ENCODE results near the gene OR2H1. TPM values are rescaled to one million over a fixed set of nuclear protein-coding genes. Genes with fewer than 3 reads are reported as not detected.

Gene OR2H1
- total and polyA plus RNA-seq, 2 donors (not counting 1 experiment from before 2014, with no cell fraction given), result not detected

DNA sequence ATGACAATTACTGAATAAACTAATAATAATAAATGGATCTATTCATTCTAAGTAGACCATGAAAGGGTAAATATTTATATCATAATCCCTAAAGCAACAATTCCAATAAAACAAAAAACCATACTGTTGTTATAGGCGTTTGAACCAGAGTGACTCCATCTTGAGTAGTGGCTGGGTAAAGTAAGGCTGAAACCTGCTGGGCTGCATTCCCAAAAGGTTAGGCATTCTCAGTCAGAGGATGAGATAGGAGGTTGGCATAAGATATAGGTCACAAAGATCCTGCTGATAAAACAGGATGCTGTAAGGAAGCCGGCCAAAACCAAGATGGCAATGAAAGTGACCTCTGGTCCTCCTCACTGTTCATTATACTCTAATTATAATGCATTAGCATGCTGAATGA lies 8.3 kb downstream of the OR2H1 start:
- no peaks in the 10 kb centered on the region for H3K4me1 Mint-ChIP-seq
- ATAC-seq (ENCODE audit: low read depth), result no peak
- intact Hi-C loops (cut with micrococcal nuclease), result no loop called here

DNA sequence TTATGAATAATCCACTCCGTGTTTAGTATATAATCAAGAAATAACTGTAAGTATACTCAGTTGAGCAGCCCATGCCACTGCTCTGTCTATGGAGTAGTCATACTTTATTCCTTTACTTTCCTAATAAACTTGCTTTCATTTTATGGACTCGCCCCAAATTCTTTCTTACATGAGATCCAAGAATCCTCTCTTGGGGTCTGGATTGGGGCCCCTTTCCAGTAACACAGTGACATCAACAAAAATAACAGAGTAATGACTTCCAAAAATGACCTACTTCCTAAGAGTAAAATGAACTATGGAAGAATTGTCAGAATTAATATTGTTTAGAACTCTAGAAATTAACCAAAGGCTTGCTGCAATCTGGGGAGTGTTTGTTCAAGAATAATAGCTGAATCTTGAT lies 8.8 kb downstream of the OR2H1 start:
- ATAC-seq (ENCODE audit: low read depth), result no peak
- H3K9me3 Mint-ChIP-seq (ENCODE audit: insufficient read depth), result no peaks in the 10 kb centered on the region
- TF ChIP-seq EZH2 (IDR thresholded peaks at IDR 0.05; ENCODE audit: borderline replicate concordance, insufficient read depth, low read depth, low read length, poor library complexity, severe bottlenecking), result no peak
- TF ChIP-seq, protein P1, sequence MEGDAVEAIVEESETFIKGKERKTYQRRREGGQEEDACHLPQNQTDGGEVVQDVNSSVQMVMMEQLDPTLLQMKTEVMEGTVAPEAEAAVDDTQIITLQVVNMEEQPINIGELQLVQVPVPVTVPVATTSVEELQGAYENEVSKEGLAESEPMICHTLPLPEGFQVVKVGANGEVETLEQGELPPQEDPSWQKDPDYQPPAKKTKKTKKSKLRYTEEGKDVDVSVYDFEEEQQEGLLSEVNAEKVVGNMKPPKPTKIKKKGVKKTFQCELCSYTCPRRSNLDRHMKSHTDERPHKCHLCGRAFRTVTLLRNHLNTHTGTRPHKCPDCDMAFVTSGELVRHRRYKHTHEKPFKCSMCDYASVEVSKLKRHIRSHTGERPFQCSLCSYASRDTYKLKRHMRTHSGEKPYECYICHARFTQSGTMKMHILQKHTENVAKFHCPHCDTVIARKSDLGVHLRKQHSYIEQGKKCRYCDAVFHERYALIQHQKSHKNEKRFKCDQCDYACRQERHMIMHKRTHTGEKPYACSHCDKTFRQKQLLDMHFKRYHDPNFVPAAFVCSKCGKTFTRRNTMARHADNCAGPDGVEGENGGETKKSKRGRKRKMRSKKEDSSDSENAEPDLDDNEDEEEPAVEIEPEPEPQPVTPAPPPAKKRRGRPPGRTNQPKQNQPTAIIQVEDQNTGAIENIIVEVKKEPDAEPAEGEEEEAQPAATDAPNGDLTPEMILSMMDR (IDR thresholded peaks at IDR 0.05), result no peak
- CTCF ChIA-PET, result no interaction called here
- POLR2A ChIA-PET, result no interaction called here
- Histone ChIP-seq H3K4me3 (ENCODE audit: control extremely low read depth in 1 of 5, extremely low read depth in 1 of 5, insufficient read depth in 1 of 5, low read depth in 2 of 5, low read length in 4 of 5) (no peak overlapping the region), H3K36me3 (replicated peaks in 1 of 2; ENCODE audit: control extremely low read depth in 1 of 2, control insufficient read depth in 1 of 2, extremely low read depth in 1 of 2, insufficient read depth in 2 of 2, low read length in 1 of 2) (no peaks in the 10 kb centered on the region), H4K20me1 (ENCODE audit: control insufficient read depth, insufficient read depth, low read length, poor library complexity, severe bottlenecking) (no peaks in the 10 kb centered on the region), H3K27me3 (replicated peaks in 1 of 4; ENCODE audit: control extremely low read depth in 1 of 4, control insufficient read depth in 3 of 4, insufficient read depth in 4 of 4, low read length in 3 of 4) (peaks cover 0 to 11% (median 3%) of the 10 kb centered on the region in 4 experiments), H3K79me2 (ENCODE audit: control insufficient read depth, insufficient read depth, low read length) (no peaks in the 10 kb centered on the region), H2AFZ (ENCODE audit: insufficient read depth, low read depth, low read length, poor library complexity, severe bottlenecking) (no peak overlapping the region), H3K4me1 (ENCODE audit: control insufficient read depth in 2 of 2, insufficient read depth in 2 of 2, low read length in 2 of 2) (no peaks in the 10 kb centered on the region), H3K9me3 (ENCODE audit: control extremely low read depth in 1 of 3, control insufficient read depth in 2 of 3, insufficient read depth in 1 of 3, low read length in 2 of 3) (no peaks in the 10 kb centered on the region), H3K9ac (ENCODE audit: low read length) (no peak overlapping the region), H3K27ac (ENCODE audit: low read length in 2 of 2) (no peak overlapping the region), H3K4me2 (replicated peaks; ENCODE audit: low read depth, low read length, poor library complexity, severe bottlenecking) (no peak overlapping the region)
- no CpG with 5 or more reads among the region's 2 CpGs for WGBS (ENCODE audit: insufficient coverage)
- intact Hi-C loops (cut with micrococcal nuclease), result no loop called here
- peaks cover 25% of the 10 kb centered on the region for H3K27me3 Mint-ChIP-seq
- H3K4me3 Mint-ChIP-seq, result no peak overlapping the region
- H3K4me1 Mint-ChIP-seq, result no peaks in the 10 kb centered on the region
- no peak for DNase-seq
- no peak overlapping the region for H3K27ac Mint-ChIP-seq

More for the DNA sequence above, 8.3 kb downstream of the OR2H1 start:
- Histone ChIP-seq H3K27me3 (replicated peaks in 1 of 4; ENCODE audit: control extremely low read depth in 1 of 4, control insufficient read depth in 3 of 4, insufficient read depth in 4 of 4, low read length in 3 of 4) (peaks cover 0 to 11% (median 3%) of the 10 kb centered on the region in 4 experiments), H2AFZ (ENCODE audit: insufficient read depth, low read depth, low read length, poor library complexity, severe bottlenecking) (no peak overlapping the region), H3K4me3 (ENCODE audit: control extremely low read depth in 1 of 5, extremely low read depth in 1 of 5, insufficient read depth in 1 of 5, low read depth in 2 of 5, low read length in 4 of 5) (no peak overlapping the region), H3K36me3 (replicated peaks in 1 of 2; ENCODE audit: control extremely low read depth in 1 of 2, control insufficient read depth in 1 of 2, extremely low read depth in 1 of 2, insufficient read depth in 2 of 2, low read length in 1 of 2) (no peaks in the 10 kb centered on the region), H4K20me1 (ENCODE audit: control insufficient read depth, insufficient read depth, low read length, poor library complexity, severe bottlenecking) (no peaks in the 10 kb centered on the region), H3K4me1 (ENCODE audit: control insufficient read depth in 2 of 2, insufficient read depth in 2 of 2, low read length in 2 of 2) (no peaks in the 10 kb centered on the region), H3K9me3 (ENCODE audit: control extremely low read depth in 1 of 3, control insufficient read depth in 2 of 3, insufficient read depth in 1 of 3, low read length in 2 of 3) (no peaks in the 10 kb centered on the region), H3K27ac (ENCODE audit: low read length in 2 of 2) (no peak overlapping the region), H3K79me2 (ENCODE audit: control insufficient read depth, insufficient read depth, low read length) (no peaks in the 10 kb centered on the region), H3K9ac (ENCODE audit: low read length) (no peak overlapping the region), H3K4me2 (replicated peaks; ENCODE audit: low read depth, low read length, poor library complexity, severe bottlenecking) (no peak overlapping the region)
- no peak for DNase-seq
- ChIA-PET POLR2A (no interaction called here), CTCF (no interaction called here)
- Mint-ChIP-seq H3K27ac (no peak overlapping the region), H3K27me3 (peaks cover 25% of the 10 kb centered on the region), H3K4me3 (no peak overlapping the region), H3K9me3 (ENCODE audit: insufficient read depth) (no peaks in the 10 kb centered on the region)
- TF ChIP-seq, protein P1 (IDR thresholded peaks at IDR 0.05), result no peak
- no peak for TF ChIP-seq EZH2 (IDR thresholded peaks at IDR 0.05; ENCODE audit: borderline replicate concordance, insufficient read depth, low read depth, low read length, poor library complexity, severe bottlenecking)
- 100% methylated on average over 1 of the region's 2 CpGs for WGBS (ENCODE audit: insufficient coverage)

Measured in B cell (primary cell).